Measurements from ENCODE around the gene PARN.
"Not testable (repeated sequence)": the region's sequence is repeated elsewhere in the genome, so short reads cannot be mapped to it uniquely, and the experiment has no call there.

Gene PARN

DNA sequence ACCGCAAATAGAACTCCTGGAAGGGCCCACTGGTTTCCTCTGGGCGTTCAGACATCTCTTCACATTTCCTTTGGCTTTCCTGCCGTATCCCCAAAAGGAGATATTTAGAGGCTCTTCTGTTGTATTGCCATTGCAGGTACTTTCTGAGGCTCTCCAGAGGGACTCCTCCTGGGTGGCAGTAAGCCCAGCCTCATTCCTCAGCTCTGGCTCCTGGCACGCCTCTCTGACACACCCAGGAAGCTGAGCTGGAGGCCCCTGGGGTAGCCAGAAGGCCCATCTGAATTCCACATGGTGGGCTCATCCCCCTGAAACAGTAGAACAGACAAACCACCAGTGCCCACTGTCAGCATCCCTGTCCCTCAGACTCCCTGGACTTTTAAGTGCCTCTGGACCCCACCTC lies 206.7 kb downstream of the PARN start:
- DNase-seq: no peak

DNA sequence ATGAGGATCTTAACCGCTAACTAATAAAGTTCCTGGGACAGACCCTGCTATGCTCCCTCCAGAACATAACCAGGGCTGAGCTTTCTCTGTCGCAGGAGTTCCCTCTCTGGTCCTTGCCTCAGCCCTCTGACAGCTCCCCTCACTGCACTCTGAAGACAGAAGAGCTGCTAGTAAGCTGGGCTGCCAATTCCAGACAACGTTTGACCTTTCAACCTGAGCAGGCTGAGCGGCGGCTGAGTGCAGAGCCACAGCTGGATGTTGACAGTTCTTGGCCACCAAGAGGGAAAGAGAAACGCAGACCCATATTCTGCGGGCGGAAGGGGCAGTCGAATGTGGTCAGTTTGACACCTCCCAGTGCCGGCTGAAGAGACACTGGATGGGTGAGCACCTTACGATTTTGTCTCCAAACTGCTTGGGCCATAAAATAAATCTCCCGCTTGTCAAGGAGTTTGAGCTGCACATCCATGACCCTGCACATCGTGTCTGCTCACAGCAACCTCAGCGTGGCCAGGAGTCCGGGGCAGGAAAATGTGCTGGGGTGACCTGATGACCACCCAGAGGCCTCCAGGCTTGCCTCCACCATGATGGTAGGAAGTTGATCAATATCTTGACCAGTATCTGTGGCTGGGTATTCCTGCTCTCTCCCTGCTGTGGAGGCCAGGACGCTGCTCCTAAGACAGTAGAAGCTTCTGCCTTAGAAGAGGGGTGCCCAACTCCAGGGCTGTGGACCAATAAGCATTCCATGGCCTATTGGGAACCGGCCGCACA lies 209.2 kb downstream of the PARN start:
- DNase-seq: no peak

DNA sequence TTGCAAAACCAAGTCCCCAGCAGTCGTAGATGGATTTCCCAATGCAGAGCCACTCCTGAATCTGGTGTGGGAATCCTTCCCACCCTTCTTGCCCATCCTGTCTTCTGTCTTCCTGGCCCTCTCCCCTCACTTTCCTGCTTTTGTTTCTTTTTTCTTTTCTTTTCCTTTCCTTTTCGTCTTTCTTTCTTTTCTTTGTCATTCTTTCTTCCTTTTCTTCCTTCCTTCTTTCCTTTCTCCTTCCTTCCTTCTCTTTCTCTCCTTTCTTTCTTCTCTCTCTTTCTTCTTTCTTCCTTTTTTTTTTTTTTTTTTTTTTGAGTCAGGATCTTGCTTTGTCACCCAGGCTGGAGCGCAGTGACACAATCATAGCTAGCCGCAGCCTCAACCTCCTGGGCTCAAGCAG lies 209.8 kb downstream of the PARN start:
- DNase-seq: not testable (repeated sequence)

DNA sequence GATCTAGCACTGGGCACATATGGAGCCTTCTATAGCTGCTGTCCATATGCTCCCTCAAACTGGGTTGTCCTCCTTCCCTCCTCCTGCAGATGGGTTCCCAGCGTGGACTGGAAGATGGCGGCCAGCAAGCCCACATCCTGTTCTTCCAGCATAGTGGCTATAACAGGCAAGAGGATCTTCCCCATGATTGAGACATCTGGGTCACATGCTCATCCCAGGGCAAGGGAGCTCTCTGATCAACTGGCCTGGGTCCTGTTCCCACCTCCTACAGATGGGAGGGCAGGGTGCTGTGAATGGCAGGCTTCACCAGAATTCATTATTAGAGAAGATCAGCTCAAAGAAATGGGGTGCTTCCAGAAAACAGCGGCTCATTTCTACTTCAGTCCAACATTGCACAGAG lies 210.2 kb downstream of the PARN start:
- no peak for DNase-seq

DNA sequence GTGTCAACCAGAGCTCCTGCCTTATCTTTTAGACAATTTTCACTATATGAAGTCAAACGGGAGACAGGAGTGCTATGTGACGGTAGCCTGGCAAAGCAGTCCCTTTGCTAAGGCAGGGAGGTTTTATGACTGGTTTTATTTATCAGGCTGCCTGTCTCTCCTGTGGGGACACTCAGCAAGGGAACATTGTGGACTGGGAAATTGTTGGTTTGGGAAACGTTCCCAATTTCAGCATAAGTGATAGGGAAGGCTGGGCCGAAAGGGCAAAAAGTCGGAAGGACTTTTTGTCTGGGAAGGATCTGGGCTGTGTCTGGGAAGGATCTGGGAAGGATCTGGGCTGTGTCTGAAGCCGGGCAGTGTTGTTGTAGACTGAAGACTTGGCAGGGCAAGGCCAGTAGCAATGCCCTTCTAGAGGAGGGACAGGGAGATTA lies 211.2 kb downstream of the PARN start:
- DNase-seq: no peak

DNA sequence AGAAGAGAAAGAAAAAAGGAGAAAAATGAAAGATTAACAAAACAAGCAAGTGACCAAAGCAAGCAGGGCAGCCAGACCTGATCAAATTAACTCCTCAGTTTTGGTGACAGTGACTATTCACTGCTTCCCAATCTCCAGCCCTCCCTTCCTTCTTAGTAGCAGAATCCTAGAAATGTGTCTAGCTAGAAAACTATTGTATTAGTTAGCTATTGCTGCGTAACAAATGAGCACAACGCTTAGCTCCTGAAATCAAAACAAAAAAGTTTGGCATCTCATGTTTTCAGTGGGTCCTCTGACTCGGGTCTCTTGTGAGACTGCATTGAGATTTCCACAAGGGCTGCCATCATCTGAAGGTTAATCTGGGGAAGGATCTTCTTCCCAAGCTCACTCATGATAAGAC lies 213.9 kb downstream of the PARN start:
- no peak for DNase-seq

DNA sequence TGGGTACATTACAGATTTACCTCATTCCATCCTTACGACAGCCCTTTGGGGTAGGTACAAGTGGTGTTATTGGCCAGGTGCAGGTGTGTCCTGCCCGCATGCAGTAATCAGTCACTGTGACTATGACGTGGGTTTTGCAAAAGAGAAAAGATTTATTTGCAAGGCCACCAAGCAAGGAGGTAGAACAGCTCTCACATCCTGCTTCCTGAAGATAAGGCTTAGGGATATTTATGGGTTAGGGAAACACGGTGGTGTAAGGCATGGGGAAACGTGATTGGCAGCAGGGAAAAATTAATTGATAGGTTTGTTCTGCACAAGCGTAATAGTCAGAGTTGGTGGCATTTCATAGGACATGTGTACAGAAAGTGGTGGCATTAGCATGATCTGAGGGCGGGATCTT lies 214.8 kb downstream of the PARN start:
- DNase-seq: no peak

DNA sequence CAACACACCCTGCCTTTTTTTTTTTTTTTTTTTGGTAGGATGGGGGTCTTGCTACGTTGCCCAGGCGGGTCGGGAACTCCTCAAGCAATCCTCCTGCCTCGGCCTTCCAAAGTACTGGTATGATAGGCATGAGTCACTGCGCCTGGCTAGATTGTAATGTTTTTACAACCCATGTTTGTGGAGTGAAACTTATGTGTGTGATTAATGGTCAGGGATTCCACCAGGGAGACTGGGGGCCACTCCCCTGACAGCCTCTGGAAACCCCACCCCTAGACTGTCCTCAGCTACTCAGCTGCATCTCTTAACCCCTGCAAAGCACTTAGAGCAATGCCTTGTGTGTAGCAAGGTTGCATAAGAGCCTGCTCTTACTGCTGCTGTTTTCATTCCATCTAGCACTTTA lies 220.5 kb downstream of the PARN start:
- no peak for DNase-seq

DNA sequence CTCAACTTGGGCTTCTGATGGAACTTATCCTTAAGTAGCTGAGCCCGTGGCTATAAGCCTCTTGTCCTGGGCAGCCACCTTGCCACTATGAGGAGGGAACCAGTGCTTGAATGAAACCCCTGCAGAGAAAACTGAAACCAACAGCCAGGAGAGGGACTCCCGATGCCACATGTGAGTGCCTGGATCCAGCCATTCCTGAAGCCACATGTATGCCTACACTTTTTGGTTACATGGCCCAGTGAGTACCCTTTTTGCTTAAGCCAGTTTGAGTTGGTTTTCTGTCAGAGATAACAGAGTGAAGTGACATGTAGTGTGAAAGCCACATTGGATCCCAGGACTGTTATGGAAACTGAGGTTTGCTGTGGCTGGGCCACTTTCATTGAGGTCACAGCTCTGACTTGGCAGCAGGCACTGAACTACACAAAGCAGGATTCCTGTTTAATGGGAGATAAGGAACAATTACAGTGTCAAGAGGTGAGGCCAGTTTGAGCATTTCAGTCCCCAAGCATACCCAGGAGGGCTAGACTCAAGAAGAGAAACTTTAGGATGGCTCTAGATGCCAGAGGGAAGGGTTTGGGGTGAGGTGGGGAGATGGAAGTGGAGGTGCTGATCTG lies 222.2 kb downstream of the PARN start:
- DNase-seq: no peak

DNA sequence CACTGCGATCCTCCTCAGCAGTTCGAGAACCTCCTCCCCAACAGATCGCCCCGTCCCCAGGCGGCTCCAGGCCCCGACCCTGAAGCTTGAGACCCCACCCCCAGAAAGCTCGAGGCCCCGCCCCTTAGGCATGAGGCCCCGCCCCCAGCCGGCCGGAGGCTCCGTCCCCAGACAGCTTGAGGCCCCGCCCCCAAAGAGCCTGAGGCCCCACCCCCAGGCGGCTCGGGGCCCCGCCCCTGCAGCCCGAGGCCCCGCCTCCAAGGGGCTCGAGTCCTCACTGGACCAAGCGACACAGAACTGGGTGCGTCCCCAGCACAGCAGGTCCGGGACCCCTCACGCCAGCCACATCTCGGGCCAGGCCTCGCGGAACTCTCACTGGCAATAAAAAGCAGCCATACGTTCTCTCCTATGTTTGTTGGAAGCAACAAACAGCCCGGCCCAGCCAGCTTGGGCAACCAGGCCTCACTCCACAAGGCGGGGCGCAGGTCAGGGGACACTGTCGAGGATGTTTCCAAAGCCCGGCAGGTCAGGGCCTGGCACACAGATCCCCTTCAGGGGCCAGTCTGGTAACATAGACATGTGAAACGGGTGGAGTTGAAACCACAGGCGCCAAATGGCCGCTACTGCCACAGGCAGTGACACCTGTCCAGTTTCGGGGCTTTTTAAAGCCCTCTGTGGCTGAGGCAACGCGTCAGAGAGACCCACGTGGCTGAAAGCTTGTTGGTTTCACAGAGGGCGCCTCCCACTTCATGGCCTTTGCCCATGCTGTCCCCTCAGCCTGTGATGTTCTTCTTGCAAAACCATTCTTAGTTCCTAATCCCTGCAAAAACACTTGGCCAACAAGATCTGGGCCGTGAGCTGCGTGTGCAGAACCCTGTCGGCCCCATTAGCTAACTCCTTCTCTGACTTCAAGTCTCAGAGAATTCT lies 224.2 kb downstream of the PARN start:
- DNase-seq: no peak

DNA sequence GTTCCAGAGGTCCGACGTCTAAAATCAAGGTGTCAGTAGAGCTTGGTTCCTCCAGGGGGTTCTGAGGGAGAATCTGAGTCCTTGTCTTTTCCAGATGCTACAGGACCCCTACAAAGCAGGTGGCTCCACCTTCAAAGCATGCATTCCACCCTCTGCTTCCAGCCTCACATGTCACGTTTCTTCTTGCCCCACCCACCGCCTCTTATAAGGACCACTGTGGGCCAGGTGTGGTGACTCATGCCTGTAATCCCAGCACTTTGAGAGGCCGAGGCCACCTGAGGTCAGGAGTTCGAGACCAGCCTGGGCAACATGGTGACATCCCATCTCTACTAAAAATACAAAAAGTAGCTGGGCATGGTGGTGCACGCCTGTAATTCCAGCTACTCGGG lies 227.1 kb downstream of the PARN start:
- not testable (repeated sequence) for DNase-seq

DNA sequence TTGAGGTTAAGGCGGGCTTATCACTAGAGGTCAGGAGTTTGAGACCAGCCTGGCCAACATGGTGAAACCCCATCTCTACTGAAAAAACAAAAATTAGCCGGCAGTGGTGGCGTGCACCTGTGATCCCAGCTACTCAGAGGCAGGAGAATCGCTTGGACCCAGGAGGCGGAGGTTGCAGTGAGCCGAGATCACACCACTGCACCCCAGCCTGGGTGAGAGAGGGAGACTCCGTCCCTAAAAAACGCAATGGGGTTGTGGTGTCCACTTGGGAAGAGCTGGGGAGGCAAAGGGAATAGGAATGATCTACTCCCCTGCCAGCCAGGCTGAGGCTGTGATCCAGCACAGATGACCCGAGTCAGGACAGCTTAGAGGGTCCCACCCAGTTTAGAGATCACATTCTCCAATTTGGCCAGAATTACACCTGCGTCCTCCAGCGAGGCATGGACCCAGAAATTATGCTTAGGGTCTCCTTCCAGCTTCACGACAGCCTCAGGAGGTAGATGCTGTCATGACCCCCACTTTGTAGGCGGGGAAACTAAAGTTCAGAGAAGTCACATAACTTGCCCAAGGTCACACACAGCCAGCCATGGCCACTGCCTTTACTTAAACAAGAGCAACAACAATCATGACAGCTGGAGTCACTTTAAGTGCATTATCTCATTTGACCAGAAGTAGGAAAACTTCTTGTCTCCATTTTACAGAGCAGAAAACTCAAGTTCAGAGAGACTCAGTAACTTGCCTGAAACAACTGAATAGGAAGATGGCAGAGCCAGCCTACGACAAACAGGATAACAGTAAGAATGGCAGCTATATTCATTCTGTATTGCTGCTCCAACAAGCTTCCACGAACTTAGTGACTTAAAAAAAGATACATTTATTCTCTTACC lies 227.7 kb downstream of the PARN start:
- not testable (repeated sequence) for DNase-seq

DNA sequence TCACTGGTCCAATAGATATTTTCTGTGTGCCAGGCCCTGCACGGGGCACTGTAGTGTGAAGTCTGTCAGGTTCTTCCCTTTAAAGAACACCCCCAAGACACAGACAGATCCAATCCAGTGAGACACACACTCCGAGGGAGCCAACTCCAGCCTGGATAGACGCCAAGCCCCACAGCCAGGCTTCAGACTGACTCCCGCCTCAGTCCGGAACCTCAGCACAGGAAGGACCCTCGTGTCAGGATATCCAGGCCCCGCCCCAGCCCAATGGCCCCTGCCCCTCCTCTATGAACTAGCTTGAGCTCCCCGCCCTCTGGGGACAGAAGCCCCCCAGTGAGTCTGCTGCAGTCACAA lies 228.4 kb downstream of the PARN start:
- DNase-seq: not testable (repeated sequence)

DNA sequence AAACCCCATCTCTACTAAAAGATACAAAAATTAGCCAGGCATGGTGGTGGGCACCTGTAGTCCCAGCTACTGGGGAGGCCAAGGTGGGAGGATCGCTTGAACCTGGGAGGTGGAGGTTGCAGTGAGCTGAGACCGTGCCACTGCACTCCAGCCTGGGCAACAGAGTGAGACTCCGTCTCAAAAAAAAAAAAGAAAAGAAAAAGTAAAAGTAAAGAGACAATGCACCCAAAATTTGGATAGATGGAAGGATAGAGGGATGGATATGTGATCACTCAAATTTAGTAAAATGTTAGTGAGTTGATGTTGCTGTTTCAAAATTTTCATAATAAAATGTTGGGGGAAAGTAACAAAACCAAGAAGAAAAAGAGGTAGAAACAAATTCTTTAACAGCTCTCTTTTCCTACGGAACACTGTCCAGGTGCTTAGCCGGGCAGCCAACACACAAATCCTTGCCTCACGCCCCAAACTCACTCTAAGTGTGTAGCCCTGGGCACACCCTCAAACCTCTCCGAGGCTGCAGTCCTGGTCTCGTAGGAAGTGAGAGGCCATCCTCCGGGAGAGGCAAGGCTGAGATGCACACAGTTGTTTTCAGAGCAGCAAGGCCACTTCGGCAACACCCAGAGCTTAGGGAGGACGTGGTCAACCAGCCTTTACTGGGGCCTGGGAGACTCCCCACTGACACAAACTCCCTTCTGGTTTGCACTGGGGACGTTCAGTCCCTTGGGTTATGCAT lies 228.9 kb downstream of the PARN start:
- not testable (repeated sequence) for DNase-seq

DNA sequence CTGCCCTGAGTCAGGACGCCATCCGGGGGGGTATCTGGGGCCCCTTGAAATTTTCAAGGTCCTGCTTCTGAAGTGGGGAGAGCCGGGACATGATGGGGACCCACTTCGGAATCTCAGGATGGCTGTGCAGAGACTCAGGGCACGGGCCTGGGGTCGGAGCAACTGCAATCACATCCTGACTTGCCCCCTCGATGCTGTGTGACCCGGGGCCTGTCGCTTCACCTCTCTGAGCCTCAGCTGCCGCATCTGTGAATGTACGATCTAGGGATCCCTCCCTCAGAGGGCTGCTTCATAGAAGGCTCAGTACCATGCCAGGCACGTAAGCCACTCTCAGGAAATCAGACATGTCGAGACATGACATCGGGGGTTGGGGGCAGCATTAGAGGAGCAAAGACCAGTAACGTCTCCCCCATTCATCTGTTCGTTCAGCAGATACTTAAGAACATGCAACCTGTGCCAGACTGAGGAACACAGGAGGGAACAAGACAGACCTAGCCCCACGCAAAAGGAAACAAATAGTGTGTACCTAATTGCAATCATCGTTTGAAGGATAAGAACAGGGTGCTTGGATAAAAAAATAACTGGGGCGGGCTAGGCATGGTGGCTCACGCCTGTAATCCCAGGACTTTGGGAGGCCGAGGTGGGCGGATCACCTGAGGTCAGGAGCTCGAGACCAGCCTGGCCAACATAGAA lies 229.6 kb downstream of the PARN start:
- DNase-seq: no peak

DNA sequence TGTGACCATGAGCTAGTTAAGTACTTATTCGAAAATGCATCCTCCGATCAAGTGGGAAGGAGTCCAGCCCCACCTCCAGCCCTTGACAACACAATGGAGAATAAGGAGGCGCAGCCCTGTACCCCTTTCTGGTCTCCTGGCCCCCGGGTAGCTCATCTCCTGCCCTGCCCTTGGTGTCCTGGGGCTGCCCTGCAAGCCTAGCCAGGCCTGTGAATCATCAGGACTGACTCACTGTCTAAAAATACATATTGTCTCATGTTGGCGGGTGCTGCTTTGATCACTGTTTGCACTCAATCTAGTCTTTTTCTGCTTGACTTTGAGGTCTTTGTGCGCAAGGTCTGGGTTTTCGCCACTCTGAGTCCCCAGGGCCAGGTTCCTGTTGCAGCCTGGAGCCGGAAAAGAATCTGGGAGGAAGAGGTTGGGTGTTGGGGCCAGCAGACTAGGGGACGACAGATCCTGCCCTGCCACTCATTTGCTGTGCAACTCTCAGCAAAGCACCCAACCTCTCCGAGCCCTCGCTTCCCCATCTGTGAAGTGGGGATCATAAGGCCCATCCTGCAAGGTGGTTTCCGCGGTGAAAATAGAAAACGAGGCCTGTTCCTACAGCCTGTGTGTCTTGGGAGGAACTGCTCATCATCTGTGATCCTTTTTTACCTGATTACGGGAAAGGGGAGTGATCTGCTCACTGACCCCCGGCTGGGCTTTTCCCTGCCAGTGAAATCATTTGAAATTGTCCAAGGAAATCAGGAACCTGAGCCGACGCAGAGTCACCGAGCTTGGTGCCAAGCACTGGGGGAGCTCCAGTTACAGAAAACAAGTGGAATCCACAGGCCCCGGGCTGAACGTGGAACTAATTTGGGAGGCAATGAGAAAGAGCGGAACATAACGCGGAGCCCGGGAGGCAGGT lies 230.4 kb downstream of the PARN start:
- DNase-seq: no peak

DNA sequence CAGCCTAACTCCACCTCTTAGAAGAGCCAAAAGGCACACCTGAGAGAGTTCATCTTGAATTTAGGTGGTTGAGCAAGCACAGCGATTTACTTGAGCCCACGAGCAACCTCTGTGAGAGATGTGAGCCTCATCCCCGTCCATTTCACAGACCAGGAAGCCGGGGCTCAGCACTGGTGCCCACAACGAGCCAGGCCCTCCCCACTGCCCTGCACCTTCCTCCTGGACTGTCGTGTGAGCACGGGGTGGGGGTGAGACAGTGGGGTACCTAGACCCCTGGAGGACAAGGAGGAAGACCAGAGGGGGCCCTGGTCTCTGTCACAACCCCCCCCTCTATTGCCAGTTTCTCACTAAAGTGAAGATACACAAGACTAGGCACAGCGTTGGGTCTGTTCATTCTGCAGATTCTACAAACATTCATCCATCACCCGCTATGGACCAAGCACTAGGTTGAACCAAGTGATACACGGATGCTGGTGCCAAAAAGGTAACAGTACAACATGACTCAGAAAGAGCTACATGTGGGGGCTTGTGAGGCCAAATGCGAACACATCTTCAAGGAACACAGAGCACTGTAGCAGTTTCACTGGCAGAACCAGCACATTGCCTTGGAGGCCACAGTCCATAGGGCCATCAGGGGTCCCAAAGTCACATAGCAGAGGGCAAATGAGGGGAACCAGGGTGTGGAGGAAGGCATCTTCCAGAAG lies 231.9 kb downstream of the PARN start:
- no peak for DNase-seq

DNA sequence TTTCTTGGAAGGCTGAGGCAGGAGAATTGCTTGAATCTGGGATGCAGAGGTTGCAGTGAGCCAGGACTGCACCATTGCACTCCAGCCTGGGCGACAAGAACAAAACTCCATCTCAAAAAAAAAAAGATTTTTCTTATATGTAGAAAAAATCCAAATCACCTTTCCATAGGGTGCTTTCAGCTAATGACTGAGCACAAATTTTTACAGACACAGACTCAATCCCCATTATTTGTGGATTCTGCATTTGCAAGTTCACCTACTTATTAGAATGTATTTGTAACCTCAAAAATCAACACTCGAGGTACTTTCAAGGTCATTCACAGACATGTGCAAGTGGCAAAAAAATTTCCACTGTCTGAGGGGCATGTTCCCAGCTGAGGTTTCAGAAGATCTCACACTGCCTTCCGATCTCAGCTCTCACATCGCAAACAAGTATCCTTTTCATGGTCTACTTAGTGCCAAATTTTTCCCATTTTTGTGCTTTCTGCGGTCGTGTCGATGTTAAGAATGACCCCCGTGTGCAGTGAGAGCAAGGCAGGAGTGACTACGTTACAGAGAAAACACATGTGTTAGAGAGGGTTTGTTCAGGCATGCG lies 234.3 kb downstream of the PARN start:
- DNase-seq: not testable (repeated sequence)

DNA sequence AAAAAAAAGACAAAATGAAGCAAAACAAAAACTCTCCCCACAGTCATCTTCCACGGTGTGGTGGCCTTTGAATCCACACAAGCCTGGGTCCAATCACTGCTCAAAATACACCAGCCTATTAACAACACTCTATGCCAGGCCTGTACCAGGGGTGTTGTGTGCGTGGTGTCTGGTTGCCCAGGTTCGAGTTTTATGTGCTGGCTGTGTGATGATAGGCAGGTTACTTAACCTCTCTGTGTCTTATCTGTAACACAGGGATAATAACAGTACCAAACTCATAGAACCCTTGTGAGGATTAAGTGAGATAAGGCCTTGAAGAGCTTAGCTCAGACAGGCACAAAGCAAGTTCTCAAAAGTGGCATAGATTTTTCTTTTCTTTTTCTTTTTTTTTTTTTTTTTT lies 235.2 kb downstream of the PARN start:
- DNase-seq: no peak

All from central memory CD4-positive, alpha-beta T cell (primary cell).